Pons (tissue), 1 donor: Measurements from ENCODE around the gene PHF14.

Experiments used
- DNase-seq: peaks from one replicate; pipeline ENCODE4 v3.0.0-alpha.2; 2016; ENCODE audit warnings: low spot score

The PHF14 gene

DNA sequence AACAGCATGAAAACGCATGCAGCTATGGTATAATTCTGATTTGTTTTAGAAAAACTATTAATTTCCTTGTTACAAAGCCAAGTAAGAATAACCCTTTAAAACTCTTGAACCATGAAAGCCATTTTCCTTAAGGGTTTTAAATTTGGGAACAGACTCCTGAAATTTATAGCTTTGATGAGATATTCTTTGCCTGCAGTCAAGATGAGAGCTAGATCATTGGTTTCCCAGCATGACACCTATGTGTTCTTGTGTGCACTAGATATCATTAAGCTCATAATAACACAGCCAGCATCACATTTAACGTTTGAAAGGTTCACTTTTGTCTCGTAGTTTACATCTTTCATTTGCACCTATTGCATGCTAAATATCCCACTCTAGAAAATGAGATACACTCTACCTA lies 202.2 kb downstream of the PHF14 start:
- DNase-seq = no peak

GRCh38 chr7:11176985-11177555 lies 203.4 kb downstream of the PHF14 start:
- no peak for DNase-seq

- no peak for DNase-seq
These were observed 204.1 kb downstream of the PHF14 start for GRCh38 chr7:11177793-11178192.

- no peak for DNase-seq
These were observed 207.9 kb downstream of the PHF14 start for GRCh38 chr7:11181590-11181989.

DNA sequence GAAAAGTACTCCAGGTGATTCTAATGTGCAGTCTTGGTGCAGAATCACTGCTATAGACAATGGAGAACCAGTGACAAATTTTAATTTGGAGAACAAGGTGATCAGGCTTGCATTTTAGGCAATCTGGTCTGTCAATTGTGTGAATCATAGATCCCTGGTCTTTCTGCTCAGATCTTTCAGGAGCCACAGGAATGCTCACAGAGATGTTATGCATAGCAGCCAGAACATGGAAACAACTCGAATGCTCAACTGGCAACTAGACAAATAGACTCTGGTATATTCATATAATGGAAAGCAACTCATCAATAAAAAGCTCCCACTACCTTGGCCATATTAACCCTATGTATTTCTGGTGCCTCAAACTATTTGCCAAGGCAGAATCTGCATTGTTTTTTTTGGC lies 209.1 kb downstream of the PHF14 start:
- no peak for DNase-seq

GRCh38 chr7:11185179-11185815 lies 211.6 kb downstream of the PHF14 start:
- DNase-seq = no peak

- DNase-seq = no peak
These were observed 215.0 kb downstream of the PHF14 start for GRCh38 chr7:11188529-11189310.

DNA sequence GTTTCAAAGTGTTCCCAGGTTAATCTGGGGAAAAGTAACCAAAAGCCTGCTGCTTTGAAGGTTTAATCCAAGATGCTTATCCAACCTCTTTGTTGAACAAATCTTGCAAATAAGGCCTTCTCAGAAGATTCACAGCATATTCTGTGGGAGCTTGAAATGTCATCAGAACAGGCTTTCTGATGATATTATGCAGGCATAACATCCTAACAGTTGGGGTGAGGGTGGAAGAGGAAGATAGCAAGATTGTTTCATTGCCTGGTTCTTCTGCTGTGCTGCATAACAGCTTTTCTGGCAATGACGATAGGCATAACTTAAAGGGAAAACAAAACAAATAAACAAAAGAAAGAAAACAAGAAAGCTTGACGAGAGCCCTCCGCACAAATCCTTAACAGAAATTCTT lies 217.4 kb downstream of the PHF14 start:
- no peak for DNase-seq

DNA sequence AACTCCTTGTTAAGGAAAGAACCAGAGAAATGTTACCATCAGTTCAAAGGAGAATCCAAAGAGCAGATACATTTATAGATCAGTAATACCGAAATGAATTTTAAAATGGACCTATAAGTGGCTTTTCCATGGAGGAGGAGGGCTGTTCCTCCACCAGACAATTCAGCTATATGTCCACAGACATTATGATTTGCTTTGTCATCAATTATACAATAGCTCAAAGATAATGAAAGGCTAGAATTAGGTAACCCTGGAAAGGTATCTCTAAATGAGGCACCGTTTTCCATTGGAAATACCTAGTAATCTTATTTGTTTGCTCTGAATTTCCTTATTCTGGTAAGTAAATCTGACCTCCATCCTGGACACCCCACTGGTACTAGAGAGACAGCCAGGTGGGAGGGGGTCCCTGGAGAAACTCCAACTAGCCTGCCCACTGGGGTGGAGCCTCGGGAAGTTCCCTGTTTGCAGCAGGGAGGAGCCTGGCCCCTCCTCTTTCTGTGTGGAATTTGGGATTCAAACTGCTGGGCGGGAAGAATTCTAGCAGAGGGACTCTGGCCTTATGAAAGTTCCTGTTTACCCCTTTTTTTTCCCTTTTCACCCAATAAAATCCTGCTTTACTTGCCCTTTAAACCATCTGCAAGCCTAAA lies 218.0 kb downstream of the PHF14 start:
- no peak for DNase-seq

DNA sequence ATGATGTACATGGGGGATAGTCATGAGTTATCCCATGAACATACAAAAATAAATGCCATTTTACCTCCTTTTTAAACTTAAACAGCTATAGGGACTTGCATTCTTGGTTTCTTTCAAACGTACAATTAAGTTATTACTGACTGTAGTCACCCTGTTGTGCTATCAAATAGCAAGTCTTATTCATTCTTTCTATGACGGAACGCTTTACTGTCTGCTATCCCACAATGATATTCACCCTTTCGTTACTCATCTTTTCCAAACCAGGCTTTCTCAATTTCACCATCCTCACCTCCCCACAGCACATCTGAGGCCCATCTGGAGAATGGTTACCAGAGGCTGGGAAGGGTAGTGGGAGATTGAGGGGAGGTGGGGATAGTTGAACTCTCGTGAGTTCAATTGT lies 218.8 kb downstream of the PHF14 start:
- no peak for DNase-seq

DNA sequence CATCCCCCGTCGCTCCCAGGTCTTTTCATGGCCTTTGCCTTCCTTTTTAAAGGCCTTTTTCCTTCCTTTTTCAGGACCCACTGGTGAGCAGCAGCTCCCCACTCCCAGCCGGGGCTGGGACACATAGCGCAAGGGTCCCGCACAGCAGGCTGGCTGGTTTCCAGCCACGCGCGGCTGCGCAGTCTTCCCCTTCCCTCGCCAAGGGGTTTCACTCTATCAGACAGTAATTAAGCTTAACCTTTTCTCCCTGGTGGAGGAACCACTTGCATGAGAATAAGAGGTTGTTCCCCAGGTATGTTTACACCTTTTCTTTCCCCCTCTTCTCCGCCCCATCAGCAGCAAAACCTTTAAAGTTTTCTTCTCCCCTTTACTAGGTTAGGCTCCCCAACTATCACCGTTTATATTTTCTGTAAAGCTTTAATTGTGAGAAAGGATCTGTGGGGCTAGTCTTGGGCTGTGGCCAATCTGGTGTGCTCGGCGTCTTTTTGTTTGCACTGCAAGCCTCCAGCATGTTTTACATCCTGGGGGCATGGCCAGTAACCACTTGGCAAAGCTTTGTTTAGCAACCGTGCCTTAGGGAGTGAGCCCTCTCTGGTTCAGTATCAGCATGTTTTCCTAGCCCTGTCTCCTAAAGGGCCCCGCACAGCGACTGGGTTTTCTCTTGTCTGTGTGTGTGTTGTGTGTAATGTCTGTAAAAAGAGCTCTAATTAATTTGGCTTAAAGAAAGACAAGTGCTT lies 219.6 kb downstream of the PHF14 start:
- no peak for DNase-seq

DNA sequence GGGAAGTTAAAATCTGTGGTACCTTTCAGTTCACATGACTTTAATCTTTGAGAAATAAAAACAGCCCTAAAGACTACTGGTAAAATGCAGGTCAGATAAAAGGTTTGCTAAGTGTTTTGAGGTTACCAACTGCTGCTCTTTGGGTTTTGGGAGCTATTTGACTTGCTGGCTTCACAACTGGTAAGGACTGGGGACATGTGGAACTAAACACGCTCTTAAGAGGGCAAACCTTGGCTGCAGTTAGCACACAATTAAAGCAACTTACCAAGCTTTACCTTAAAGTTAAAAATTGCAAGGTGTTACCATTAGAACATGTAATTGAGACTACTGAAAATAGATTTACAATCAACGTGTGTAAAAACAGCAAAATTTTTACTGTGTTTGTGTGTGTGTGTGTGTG lies 220.2 kb downstream of the PHF14 start:
- DNase-seq = no peak

DNA sequence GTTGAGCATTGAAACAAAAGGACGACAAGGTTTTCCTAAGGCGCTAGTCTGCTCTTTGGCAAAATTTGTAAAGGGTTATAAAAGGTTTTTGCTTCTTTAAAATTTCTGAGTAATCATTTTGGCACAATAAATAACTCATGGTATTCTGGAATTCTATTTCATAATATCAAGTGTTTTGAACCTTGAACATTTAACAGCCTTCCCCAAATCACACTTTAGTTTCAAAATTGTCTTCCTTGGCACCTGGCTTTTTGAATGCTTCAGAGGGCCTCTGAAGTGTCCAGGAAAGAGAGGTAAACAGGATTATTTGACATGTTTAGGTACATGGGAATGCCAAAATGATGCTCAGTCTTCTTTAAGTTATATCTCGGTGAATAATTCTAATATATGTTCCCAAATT lies 220.8 kb downstream of the PHF14 start:
- DNase-seq = no peak

DNA sequence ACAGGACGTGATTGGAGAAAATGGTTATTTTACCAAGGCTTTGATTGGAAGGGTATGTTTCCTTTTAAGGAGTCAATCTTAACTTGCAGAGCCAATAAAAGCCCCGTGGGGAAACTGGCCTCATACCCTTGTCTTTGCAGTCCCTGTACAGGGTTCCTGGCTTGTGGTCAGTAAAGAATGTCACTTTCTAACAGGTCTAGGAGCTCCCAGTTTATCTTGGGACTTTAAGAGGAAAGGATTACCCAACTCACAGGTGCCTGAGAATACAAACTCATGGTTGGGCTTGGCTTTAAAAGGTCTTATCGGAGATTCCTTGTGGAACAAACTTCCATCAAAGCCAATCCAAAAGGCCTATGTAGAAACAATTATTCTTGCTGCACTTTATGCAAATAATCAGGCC lies 221.8 kb downstream of the PHF14 start:
- no peak for DNase-seq

DNA sequence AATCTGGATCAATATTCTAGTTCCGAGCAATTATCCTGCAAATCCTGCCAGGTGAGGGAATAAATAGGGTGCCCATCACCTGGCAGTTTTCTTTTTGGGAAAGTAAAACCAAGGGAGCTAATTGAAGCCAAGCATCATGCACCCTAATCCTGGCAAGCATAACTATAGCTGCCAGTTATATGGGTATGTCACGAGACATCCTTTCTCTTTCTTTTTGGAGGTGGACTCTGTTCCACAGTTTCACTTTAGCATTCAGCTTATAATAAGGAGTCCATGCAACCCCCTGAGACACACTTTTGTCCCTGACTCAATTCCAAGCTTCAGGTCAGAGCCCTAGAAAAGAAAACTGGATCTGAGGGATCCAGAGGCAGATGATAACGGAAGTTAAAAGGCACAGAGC lies 222.5 kb downstream of the PHF14 start:
- no peak for DNase-seq

- no peak for DNase-seq
These were observed 229.6 kb downstream of the PHF14 start for GRCh38 chr7:11203224-11203623.

GRCh38 chr7:11203683-11204082 lies 230.0 kb downstream of the PHF14 start:
- no peak for DNase-seq

DNA sequence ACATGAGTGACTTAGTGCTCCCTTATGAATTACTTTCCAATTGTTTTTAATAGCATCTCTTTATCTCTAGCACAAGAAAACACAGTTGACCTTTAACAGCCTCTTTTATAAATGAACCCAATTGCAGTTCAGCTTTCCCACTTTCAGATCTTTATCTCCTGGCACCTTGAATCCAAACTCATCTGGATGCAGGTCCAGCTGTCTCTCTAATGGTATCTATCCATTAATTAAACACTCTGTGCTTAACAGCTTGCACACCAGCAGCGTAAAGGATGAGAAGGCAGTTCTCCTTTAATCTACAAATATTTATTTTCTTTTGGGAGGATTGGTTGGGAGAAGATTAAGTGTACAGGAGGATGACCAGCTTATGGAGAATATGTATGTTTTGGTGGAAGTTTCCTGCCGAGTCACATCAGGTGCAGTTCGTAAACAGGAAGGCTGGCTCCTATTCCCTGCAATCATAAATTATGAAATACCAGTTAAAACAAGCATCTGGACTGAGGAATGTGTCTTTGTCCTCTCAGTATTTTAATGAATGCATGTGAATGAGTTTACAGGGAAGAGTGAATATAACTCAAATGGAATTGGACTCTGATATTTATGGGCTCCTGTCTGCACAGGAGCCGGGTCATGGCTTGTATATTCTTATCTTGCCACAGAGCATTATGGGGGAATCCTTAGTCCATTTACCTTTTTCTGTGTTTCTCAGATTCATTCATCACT lies 232.7 kb downstream of the PHF14 start:
- DNase-seq = no peak

DNA sequence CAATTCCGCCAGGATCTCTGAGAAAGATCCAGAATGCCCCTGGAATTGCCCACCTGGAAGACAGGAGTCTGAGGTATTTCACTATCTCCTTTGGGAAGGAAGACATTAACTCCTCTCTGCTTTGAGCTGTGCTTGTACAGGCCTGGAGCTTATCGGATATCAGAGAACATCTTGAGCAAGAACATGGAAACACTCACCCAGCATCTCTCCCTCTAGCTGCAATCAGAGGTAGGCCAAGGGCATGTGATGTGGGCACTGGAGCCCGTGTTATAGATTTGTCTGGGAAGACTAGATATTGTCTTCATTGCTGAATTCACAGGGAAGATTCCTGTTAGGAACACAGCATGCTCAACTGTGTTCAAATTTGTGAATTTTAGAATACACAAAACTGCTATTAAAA lies 233.9 kb downstream of the PHF14 start:
- no peak for DNase-seq

DNA sequence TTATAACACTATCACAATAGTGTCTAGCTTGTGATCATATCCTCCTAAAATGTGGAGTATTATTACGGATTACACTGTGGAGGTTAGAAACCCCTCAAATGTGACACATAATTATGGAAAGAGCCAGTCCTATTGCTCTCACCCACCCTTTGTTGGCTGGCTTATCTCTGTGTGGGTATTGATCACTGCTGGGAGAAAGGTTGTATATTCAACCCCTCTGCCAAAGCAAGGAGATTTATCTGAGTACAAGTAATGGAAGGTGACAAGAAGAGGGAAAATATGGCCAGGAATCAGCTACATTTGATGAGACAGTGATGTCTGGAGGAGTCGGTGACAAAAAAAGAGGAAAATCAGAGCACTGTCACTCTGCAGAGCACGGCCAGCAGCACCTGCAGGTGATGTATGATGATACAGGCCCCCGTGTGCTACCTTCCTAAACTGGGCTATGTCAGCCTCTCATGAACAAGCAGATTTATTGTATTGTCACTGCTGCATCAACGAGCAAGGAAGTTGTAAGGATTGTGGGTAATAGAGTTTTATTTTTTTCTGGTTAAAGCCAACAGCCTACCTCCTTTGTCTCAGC lies 235.3 kb downstream of the PHF14 start:
- no peak for DNase-seq

GRCh38 chr7:11210374-11210773 lies 236.7 kb downstream of the PHF14 start:
- no peak for DNase-seq
